Measurements from ENCODE around the gene CAPN9.

- no peak for TF ChIP-seq CTCF (IDR thresholded peaks at IDR 0.05)
- no peak for TF ChIP-seq ZFX (IDR thresholded peaks at IDR 0.05; ENCODE audit: borderline replicate concordance)
These were observed 43.4 kb upstream of the CAPN9 start for GRCh38 chr1:230703679-230704385.

Data from 22Rv1 (cell line).